HG03469 (cell line): ENCODE data around the gene NR2F6.

Experiments
- ATAC-seq: cut with Tn5 transposase; IDR thresholded peaks from one replicate; pipeline ENCODE4 v1.9.1; 2021; ENCODE audit warnings: mild to moderate bottlenecking, moderate library complexity, moderate number of reproducible peaks; ENCODE audit not compliant: unreplicated experiment

Gene NR2F6

DNA sequence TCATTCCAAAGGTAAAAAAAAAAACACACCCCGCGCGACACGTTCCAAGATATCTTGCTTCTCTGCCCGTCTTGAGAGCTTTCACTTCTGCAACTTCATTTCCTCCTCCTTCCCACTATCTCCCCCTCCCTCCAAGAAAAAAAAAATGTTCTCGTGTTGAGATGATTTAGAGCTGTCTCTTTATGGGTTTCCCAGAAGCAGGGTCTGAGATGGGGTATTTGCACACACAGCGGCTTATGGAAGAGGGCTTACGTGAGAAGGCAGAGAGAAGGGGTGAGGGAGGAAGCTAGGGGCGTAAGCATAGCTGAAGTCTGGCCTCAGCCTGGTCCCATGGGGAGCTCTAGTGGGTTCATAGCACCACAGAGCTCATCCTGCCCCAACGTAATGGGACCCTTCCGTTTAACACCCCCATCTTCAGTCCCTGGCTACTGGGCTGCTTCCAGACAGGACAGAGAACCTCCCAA, 61.8 kb downstream of the NR2F6 start:
- ATAC-seq, result no peak

DNA sequence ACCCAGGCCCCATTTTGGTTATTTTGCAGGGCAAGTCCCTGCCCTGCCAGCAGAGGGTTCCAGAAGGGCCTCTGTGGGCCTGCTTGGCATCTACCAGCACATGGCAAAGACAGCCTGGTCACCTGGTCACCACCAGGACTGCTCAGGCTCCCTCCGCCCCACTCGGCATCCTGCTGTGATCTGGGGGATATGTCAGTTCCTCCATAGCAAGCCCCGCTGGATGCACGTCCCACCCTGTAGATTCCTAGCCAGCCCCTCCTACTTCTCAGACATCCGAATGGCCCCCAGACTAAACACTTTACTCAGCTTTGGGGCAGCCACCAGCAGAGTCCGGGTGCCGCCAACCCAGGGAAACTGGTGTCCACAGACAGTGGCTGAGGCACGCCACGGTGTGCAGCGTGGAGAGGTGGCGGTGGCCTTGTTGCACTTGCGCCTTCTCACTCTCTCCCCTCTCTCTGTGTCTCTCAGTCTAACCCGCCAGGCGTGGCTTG, 62.4 kb downstream of the NR2F6 start:
- no peak for ATAC-seq
